ENCODE results near the gene ACTN1. TPM values are rescaled to one million over a fixed set of nuclear protein-coding genes. Genes with fewer than 3 reads are reported as not detected.

Gene ACTN1
- total and polyA plus RNA-seq, 2 of the 8 experiments (the other 6 are each of a cell fraction or from before 2014, with no cell fraction given): 236 to 262 TPM

DNA sequence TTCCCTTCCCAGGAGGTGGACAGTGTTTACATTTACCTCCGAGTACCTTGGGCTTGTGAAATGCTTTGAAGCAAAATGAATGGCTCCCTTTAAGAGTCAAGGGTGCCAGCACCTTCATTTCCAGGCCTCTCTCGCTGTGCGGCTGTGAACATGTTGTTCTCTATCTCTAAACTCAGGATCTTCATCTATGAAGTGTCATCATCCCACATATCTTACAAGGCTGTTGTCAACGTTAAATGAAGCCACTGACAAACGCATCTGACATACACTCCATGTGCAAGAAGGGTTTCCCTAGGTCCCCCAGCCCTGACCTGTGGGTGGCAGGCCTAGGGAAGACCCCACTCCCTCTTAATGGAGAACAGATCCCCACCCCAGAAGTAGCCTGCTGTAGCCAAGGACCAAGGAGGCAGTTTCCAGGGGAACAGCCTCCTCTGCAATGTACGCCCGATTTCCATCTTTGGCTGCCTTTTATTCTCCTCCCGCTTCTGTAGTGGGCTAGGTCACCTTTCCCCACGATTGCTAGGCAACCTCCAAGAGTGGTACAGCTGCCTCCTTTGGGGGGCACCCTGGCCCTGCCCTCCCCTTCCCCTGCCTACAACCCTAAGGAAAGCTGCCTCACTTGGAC, 7.6 kb downstream of the ACTN1 start:
- peaks cover 0 to 36% (median 11%) of the 10 kb centered on the region in 4 experiments; a peak in 6 of 8 replicates for H3K36me3 ChIP-seq (ENCODE audit: control insufficient read depth in 2 of 4, insufficient read depth in 4 of 4, low read length in 3 of 4)
- peak overlapping the region in 1 of 2 experiments; percentile 73; a peak in 1 of 4 replicates for H3K4me2 ChIP-seq (ENCODE audit: insufficient read depth in 1 of 2, low read depth in 2 of 2, low read length in 2 of 2)
- no peak overlapping the region for H2BK5ac ChIP-seq (ENCODE audit: low read depth, low read length)
- DNase-seq (ENCODE audit: low read depth in 1 of 2, low spot score in 2 of 2) (no peak), FAIRE-seq (no peak)
- no peak overlapping the region for H4K5ac ChIP-seq (ENCODE audit: insufficient read length, low read depth, low read length)
- H2BK15ac ChIP-seq (ENCODE audit: low read length): no peak overlapping the region
- no peak overlapping the region for H3K23ac ChIP-seq (ENCODE audit: insufficient read length)
- no peak overlapping the region for H2BK20ac ChIP-seq (ENCODE audit: low read length)
- WGBS, 2 experiments (ENCODE audit: extremely low coverage in 1 of 2, insufficient coverage in 1 of 2, insufficient read length in 1 of 2, insufficient replicate concordance in 2 of 2, low coverage in 1 of 2, low lambda C conversion rate in 2 of 2, missing lambda C conversion rate in 1 of 2): 82% methylated on average over 9 of the region's 9 CpGs; no CpG with 5 or more reads in 1 of the 2 experiments
- CTCF ChIA-PET (ENCODE audit: partially characterized antibody): interaction anchor here (0.6 to 1.4 kb wide), 2 partner anchors 30 to 109 kb away, joined by 3 read pairs; no protein-coding TSS in a partner anchor
- peaks cover 50 to 100% of the 10 kb centered on the region in 2 experiments for H3K79me2 ChIP-seq (ENCODE audit: control insufficient read depth in 1 of 2, insufficient read depth in 2 of 2, low read length in 2 of 2)
- H3K14ac ChIP-seq (ENCODE audit: insufficient read length): no peak overlapping the region
- H3K23me2 ChIP-seq (ENCODE audit: low read depth, low read length): no peaks in the 10 kb centered on the region
- H3K9me3 ChIP-seq (ENCODE audit: insufficient read depth in 2 of 2, low read depth in 1 of 2, low read length in 1 of 2): no peaks in the 10 kb centered on the region
- no peak overlapping the region for H2AK5ac ChIP-seq (ENCODE audit: low read depth, low read length)
- H4K20me1 ChIP-seq (replicated peaks in 1 of 2; ENCODE audit: control insufficient read depth in 1 of 2, insufficient read depth in 2 of 2, low read length in 2 of 2): peaks cover 33 to 56% of the 10 kb centered on the region in 2 experiments
- TF ChIP-seq SIN3A (conservative IDR thresholded peaks at IDR 0.05 in 1 of 2, IDR thresholded peaks at IDR 0.05 in 1 of 2; ENCODE audit: low read depth in 1 of 2, low read length in 2 of 2) (no peak), JUND (IDR thresholded peaks at IDR 0.05; ENCODE audit: low read length) (no peak), KDM4A (IDR thresholded peaks at IDR 0.05; ENCODE audit: low read depth, low read length, severe bottlenecking) (no peak)
- TF ChIP-seq, protein P1, sequence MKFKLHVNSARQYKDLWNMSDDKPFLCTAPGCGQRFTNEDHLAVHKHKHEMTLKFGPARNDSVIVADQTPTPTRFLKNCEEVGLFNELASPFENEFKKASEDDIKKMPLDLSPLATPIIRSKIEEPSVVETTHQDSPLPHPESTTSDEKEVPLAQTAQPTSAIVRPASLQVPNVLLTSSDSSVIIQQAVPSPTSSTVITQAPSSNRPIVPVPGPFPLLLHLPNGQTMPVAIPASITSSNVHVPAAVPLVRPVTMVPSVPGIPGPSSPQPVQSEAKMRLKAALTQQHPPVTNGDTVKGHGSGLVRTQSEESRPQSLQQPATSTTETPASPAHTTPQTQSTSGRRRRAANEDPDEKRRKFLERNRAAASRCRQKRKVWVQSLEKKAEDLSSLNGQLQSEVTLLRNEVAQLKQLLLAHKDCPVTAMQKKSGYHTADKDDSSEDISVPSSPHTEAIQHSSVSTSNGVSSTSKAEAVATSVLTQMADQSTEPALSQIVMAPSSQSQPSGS (IDR thresholded peaks at IDR 0.05; ENCODE audit: low read length): no peak
- no peak overlapping the region for H2AFZ ChIP-seq (ENCODE audit: low read length)
- H3K56ac ChIP-seq (replicated peaks; ENCODE audit: insufficient read length, low read depth, low read length): no peak overlapping the region
- H4K8ac ChIP-seq (ENCODE audit: extremely low read depth, insufficient read depth, low read length): no peak overlapping the region
- no peak overlapping the region; a peak in 1 of 7 replicates for H3K9ac ChIP-seq (replicated peaks in 1 of 4; ENCODE audit: extremely low read depth in 1 of 4, low read depth in 3 of 4, low read length in 3 of 4)
- no peak overlapping the region for H3K18ac ChIP-seq (ENCODE audit: extremely low read depth, low read length)
- no peaks in the 10 kb centered on the region for H3K27me3 ChIP-seq (replicated peaks in 1 of 4; ENCODE audit: control insufficient read depth in 3 of 4, extremely low read depth in 1 of 4, insufficient read depth in 3 of 4, low read length in 3 of 4)
- no peak overlapping the region for H3K4ac ChIP-seq (replicated peaks; ENCODE audit: insufficient read length, low read depth, low read length)
- no peak overlapping the region for H2BK12ac ChIP-seq (ENCODE audit: low read depth, low read length)
- no peak overlapping the region for H4K91ac ChIP-seq (replicated peaks; ENCODE audit: insufficient read length, low read length)
- POLR2A ChIA-PET (ENCODE audit: partially characterized antibody): interaction anchor here (1.1 kb wide), 1 partner anchor 28 kb away, joined by 3 read pairs; no protein-coding TSS in a partner anchor
- H3K4me1 ChIP-seq (replicated peaks in 1 of 4; ENCODE audit: control insufficient read depth in 3 of 4, insufficient read depth in 4 of 4, low read length in 3 of 4): peaks cover 8 to 25% (median 13%) of the 10 kb centered on the region in 4 experiments
- H3K4me3 ChIP-seq (ENCODE audit: extremely low read depth in 1 of 4, insufficient read depth in 2 of 4, low read depth in 3 of 4, low read length in 4 of 4): no peak overlapping the region
- peaks cover 55% of the 10 kb centered on the region for H3K79me1 ChIP-seq (ENCODE audit: low read depth, low read length)
- no peak overlapping the region for H2BK120ac ChIP-seq (replicated peaks; ENCODE audit: low read depth, low read length)
- no peak overlapping the region for H3K27ac ChIP-seq (ENCODE audit: low read depth, low read length)

Measured in H1 (cell line).